CD4-positive, alpha-beta T cell treated with Interleukin-6 at 100 ng/mL for 8 hours (primary cell): ENCODE measurements around the gene DGKD.
A peak's percentile ranks its signal among the peaks of the same experiment; 100 is the strongest.
"Not testable (repeated sequence)": the region's sequence is repeated elsewhere in the genome, so short reads cannot be mapped to it uniquely, and the experiment has no call there.

Source experiments
- DNase-seq: peaks from one replicate; pipeline ENCODE4 v3.0.0-alpha.2; 2020; ENCODE audit warnings: mixed read lengths, low spot score

Gene DGKD

GRCh38 chr2:233386382-233387041 is 32.2 kb downstream of the DGKD start:
- no peak for DNase-seq

DNA sequence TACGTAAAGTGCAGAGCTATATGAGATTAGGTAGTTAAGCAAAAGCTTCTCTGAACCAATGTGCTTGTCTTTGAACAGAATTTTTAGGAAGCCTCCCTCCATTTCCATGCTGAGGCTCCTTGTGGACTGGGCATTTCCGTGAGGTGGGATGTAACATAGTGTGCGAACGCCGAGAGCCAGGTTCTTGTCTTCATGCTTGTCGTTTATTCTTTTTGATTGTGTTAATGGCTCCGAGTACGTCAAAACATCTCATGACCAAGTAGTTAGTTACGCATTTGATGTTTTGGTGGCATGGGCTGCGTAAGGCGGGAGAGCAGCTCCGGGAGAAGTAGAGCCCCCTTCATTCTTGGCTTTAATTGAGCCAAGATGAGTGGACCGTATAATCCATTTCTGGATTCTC is 32.9 kb downstream of the DGKD start:
- no peak for DNase-seq

GRCh38 chr2:233387667-233388528 is 33.6 kb downstream of the DGKD start:
- DNase-seq = no peak

DNA sequence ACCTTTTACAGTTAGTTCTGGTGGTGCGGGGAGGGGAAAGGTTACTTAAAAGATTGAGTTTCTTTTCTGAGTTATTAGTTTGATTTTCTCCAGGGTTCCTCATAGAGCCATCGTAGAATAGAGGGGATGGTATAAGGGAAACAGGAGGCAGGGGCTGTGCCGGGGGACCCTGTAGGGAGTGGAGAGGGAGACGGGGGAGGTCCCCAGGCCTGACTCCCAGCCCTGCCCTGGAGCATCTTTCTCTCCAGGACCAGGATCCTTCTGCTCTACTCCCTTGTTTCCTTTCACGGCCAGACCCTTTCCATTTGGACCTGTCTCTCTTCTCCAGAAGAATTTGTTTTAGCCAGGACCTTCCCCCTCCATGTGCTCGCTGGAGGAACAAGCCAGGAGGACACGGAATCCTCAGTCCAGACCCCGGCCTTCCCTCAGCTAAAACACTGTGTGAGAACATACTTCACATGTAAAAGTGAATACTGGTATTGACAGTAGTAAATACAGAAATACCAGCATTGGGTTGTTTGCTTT is 35.4 kb downstream of the DGKD start:
- DNase-seq = no peak

GRCh38 chr2:233395687-233396086 is 41.4 kb downstream of the DGKD start:
- no peak for DNase-seq

- DNase-seq = not testable (repeated sequence)
These were observed 42.7 kb downstream of the DGKD start for GRCh38 chr2:233396726-233397665.

DNA sequence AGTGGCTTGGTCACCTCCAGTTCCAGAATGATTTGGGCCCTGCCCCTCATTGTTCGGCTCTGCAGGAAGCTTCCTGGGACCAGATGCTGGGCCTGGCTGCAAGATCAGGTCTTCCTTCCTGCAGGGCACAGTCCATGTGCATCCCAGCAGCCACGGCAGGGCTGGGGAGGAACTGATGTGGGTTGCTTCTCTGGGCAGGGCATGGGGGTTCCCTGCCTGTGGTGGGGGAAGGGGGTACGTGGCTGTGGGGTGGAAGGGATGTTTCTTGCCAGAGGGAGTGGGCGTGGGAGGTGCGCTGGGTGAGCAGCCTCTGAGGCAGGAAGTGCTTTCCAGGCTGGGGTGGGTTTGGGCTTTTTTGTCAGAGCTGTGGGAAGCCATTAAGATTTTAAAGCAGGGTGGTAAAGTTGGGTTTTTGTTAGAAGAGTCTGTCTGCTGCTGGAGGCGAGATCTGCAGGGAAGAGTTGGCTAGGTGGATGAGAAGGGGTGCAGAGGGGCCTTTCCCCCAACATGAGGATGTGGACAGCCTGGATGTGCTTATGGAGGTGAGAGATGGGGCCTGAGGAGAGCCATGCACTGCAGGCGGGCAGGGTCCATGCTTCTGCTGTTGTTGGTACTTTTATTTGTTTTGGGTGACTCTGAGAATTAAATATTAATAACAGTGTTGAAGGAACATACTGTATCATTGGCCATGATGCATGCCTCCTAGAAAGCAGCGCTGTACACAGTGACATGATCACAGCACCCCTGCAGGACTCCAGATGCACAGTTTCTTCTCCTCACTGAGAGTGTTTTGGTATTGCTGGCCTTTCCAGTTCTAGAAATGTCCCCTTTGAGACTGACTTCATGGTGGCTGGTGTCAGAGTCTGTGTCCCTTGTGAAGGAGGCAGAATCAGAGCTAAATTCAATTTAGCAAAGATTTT is 45.3 kb downstream of the DGKD start:
- DNase-seq = peak; percentile 52

DNA sequence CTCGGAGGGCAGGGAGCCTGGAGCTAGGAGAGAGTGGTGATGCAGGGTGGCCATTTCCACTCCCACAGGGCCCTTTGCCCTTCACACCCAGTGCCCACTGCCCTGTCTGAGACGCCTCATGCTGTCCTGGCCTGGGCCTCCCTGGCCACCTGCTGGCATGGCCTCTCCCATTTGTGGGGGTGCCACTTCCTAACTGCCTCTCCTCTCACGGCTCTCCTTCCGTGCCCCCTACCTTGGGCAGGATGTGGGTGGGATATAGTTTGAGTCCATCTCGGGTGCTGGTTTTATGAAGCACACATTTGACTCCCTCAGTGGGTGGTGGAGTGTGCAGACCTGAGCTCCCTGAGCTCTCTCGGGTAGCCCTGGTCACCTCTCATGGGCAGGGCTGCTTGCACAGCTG is 46.0 kb downstream of the DGKD start:
- no peak for DNase-seq

- DNase-seq = no peak
These were observed 46.7 kb downstream of the DGKD start for GRCh38 chr2:233400961-233401360.

DNA sequence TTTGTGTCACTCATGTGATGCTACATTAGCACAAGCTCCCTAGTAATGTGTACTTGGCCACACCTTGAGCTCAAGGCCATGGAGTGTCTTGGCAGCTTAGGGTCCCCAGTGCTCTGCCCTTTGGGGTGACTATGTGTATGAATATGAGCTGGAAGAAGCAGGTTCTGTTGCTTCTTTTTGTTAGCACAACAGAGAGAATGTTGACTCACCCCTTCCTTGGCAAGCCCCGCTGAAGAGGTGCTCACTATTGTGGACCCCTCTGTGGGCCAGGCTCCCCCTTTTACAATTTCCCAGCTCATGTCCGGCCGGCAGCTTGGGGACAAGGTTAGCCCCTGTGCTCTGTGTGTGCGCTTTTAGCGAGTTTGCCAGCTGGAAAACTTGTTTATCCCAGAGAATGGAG is 48.1 kb downstream of the DGKD start:
- no peak for DNase-seq

GRCh38 chr2:233402789-233403188 is 48.5 kb downstream of the DGKD start:
- no peak for DNase-seq

DNA sequence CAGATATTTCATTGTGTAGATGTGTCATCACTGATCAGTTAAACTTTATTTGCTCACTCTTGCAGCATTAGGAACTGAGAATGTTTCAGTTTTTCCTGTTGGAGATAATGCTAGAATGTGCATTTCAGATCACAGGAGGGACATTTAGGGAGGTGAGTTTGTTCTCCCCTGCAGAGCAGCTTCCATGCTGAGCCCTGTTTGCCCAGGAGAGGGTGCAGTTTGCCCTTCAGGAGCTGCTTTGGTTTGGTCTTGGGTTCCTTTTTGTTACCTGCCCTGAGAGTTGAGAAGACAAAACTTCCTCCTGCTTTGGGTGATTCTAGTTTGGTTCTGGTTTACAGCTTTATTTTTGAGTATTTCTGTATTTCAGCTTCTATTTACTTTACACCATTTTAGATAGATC is 49.9 kb downstream of the DGKD start:
- peak; percentile 75 for DNase-seq

DNA sequence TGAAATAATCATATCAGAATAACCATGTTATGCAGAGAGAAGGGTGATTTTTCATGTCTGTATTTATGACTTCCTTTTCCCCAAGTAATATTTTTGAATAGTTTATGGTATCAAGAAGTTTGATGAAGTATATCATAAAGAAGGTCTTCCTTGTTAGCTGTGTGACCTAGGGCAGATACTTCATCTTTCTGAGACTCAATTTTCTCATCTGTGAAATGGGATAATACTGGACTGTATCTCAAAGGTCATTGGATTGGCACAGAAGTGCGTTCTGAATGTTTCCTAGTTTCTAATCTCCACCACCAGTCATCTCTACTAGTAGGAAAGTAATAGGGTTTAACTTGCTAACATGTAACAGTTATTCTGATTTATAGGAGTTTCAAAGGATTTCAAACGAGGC is 52.6 kb downstream of the DGKD start:
- DNase-seq = no peak

- DNase-seq = no peak
These were observed 53.5 kb downstream of the DGKD start for GRCh38 chr2:233407771-233408181.

DNA sequence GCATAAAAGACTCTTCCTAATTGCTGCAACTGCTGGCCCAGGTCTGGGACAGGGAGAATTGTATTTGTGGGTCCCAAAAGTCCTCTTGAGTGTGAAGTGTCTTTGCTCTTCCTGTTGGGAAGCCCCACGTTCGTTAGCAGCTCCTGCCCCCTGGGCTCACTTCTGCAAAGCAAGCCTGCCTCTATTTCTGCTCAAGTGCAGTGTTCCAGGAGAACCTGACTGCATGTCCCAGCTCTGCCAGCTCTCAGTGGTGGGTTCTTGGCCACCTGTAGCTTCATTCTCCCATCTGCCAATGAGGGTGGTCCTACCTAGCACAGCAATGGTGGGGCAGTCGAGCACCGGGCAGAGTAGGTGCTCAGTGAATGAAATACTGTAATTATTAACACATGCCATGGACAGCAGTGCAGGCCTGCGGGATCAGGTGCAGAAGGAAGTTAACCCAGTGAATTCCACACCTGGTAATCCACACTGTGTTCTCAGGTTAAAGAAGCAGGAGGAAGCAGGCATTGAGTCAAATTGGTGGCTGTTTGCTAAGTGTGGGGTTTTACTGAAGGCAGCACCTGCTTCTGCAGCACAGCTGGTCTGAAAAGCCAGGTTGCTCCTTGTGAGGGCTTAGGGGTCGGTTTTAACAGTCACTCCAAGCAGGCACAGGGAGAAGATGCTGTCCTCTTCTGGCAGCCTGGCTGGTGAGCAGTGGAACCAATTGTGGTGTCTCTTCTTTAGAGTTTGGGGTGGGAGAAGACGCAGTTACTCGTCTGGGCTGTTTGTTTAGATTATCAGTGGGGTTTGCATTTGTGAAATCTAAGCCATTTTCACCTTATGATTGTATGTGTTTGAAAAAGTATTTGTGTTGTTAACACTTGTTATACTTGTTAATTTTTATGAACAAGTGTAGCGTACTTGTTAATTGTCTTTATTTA is 54.3 kb downstream of the DGKD start:
- no peak for DNase-seq

GRCh38 chr2:233409286-233409991 is 55.1 kb downstream of the DGKD start:
- peak; percentile 62 for DNase-seq

GRCh38 chr2:233410196-233410760 is 56.0 kb downstream of the DGKD start:
- no peak for DNase-seq

DNA sequence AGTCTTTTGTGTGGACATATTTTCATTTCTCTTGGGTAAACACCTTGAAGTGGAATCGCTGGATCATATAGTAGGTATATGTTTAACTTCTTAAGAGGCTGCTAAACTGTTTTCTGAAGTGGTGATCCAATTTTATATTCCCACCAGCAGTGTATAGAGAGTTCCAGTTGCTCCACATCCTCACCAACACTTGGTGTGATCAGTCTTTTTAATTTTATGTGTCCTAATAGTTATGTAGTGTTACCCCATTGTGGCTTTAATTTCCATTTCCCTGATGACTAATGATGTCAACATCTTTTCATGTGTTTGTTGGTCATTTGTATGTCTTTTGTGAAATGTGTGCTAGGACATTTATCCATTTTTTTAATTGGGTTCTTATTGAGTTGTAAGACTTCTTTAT is 56.9 kb downstream of the DGKD start:
- DNase-seq = no peak

- no peak for DNase-seq
These were observed 58.1 kb downstream of the DGKD start for GRCh38 chr2:233412405-233412804.
